Mononuclear cell (primary cell): ENCODE results near the gene NTMT2. TPM values are rescaled to one million over a fixed set of nuclear protein-coding genes. Genes with fewer than 3 reads are reported as not detected.

Experiments
- H3K27me3 ChIP-seq: 2 replicates; pipeline ENCODE4 v1.6.0; 2011; ENCODE audit warnings: low read length, control low read depth; ENCODE audit not compliant: insufficient read depth
- H3K4me1 ChIP-seq: 2 replicates; pipeline ENCODE4 v1.5.1; 2011; ENCODE audit warnings: mild to moderate bottlenecking, low read length, control low read depth; ENCODE audit not compliant: insufficient read depth
- H3K4me3 ChIP-seq: 2 replicates; pipeline ENCODE4 v1.5.1; 2011; ENCODE audit warnings: mild to moderate bottlenecking, low read length, moderate library complexity
- H3K9me3 ChIP-seq: 2 replicates; pipeline ENCODE4 v1.5.1; 2011; ENCODE audit warnings: low read depth, mild to moderate bottlenecking, control low read depth, low read length
- total RNA-seq: library from RNA; depleted of rRNA; stranded (reverse); fragments of >200 nt; gene quantifications from one replicate; pipeline ENCODE4 v1.2.3, GENCODE V29; 2012

The NTMT2 gene
- total RNA-seq, 1 donor: not detected

DNA sequence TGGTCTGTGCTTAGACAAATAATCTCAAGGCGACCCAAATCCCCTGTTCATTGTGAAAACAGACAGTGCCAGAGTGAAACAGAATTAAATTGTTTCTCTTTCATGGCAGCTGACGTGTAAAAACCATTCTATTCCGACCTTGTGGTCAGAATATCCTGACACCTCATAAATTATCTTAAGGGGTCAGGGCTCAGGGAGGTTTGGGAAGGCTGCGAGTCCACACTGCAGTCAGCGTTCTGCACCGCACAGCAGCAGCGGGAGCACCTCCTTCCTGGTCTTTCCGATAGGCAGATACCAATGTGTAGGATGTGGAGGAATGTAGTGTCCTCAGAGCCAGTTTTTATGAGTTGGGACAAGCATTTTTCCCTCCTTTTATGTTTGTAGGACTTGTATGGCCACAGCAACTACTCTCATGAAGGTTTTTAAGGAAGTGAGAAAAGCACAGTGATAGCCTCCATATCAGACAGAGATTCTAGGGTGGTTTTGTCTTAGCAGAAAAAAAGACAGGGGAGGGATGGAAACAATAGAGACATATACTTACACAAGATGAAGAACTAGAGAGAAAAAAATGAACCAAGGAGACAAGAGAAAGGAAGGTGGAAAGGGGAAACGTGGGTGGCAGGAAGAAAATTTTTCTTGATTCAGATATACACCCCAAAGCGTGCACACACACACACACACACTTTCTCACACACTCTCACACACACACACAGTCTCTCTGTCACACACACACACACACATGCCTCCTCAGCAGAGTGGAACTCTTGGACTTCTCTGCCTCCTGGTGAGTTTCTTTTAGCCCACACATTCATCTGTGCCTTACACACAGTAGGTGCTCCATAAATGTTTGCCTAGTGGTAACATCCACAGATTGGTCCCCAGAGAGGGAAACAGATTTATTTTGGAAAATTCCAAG lies 68.6 kb downstream of the NTMT2 start:
- H3K9me3 ChIP-seq: no peaks in the 10 kb centered on the region

DNA sequence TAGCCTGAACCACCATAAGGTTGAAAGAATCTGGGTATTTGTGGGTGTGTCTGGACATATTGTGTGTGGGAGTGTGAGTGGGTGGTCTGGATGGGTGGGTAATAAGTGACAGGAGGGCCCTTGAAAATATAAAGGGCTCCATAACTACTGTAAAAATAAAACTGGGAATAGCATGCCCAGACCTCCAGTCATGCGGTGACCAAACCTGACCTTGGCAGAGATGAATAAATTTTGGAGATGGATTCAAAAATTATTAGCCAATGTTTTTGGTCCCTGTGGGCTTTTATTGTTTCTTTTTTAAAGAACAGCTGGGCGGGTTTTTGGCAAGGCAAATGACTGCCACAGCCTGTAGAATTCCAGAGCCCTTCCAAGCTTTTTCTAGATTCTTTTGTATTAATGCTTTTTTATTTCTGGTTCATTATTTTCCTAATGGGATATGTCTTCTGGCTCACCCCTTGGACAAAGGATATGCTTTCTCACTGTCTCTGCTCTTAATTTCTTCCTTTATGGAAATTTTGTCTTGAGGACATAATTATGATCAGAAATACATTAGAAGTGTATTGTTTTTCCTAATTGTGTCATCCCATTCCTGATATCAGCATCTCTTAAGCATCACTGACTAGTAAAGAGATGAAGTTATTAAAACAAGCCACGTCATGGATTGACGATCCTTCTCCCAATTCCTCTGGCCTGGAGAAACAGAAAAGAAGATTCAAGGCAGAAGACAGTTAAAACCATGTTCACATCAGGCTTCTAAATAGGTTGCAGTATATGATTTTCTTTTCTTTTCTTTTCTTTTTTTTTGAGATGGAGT lies 69.5 kb downstream of the NTMT2 start:
- H3K4me1 ChIP-seq: no peaks in the 10 kb centered on the region
- H3K4me3 ChIP-seq: no peak overlapping the region
- no peaks in the 10 kb centered on the region for H3K9me3 ChIP-seq
- H3K27me3 ChIP-seq: peaks cover 4% of the 10 kb centered on the region

More for the DNA sequence above, 68.6 kb downstream of the NTMT2 start:
- Histone ChIP-seq H3K4me1 (no peaks in the 10 kb centered on the region), H3K4me3 (no peak overlapping the region), H3K27me3 (peaks cover 4% of the 10 kb centered on the region)

GRCh38 chr1:170217517-170218256 lies 71.9 kb downstream of the NTMT2 start:
- H3K9me3 ChIP-seq: no peaks in the 10 kb centered on the region
- H3K27me3 ChIP-seq: peaks cover 4% of the 10 kb centered on the region
- H3K4me1 ChIP-seq: no peaks in the 10 kb centered on the region
- no peak overlapping the region for H3K4me3 ChIP-seq

DNA sequence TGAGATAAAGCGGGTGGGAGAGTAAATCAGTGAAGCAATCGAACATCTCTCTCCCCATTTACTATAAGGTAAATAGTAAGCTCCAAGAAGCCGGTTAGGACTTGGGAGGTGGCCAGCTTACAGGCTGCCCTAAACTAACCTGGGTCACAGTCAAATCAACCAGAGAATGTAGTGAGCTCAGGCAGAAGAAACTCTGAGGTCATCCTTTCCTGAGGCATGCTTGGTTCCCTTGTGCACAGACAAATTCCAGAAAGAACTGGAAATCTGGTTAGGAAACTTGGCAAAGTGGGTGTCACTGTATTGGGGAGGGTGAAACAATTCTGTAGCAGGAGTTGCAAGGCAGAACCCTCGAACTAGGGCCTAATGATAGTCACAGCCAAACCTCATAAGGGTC lies 72.5 kb downstream of the NTMT2 start:
- Histone ChIP-seq H3K27me3 (peaks cover 4% of the 10 kb centered on the region), H3K9me3 (no peaks in the 10 kb centered on the region), H3K4me1 (no peaks in the 10 kb centered on the region), H3K4me3 (no peak overlapping the region)

Other genes starting within 250 kb of the NTMT2 start
- 23.6 TPM for gene KIFAP3, start 71.3 kb upstream of the NTMT2 start, total RNA-seq